ENCODE data around the gene NEU4.

DNA sequence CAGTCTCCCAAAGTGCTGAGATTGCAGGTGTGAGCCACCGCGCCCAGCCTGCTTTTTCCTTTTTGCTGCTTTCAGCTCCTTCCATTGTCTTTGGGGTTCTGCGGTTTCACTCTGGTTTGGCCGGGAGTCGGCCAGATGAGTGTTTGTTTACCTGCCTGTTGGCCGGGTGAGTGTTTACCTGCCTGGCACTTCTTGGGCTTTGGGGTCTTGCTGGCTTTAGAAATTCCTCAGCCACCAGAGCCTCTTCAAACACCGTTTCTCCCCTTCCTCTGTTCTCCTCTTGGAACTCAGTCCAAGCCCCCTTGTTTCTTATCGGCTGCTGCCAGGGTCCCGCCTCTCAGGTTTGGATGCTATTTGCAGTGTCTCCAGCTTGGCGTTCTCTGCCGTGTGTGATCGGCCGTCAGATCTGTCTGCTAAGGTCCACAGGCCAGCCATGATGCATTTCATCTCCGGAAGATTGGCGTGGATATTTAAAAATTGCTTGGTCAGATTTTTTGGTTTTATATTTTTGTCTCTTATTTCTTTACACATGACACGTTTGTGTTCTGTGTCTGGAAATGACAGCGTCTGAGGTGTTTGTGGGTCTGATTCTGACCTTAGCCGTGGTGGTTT, 46.6 kb upstream of the NEU4 start:
- TF ChIP-seq, protein P1, sequence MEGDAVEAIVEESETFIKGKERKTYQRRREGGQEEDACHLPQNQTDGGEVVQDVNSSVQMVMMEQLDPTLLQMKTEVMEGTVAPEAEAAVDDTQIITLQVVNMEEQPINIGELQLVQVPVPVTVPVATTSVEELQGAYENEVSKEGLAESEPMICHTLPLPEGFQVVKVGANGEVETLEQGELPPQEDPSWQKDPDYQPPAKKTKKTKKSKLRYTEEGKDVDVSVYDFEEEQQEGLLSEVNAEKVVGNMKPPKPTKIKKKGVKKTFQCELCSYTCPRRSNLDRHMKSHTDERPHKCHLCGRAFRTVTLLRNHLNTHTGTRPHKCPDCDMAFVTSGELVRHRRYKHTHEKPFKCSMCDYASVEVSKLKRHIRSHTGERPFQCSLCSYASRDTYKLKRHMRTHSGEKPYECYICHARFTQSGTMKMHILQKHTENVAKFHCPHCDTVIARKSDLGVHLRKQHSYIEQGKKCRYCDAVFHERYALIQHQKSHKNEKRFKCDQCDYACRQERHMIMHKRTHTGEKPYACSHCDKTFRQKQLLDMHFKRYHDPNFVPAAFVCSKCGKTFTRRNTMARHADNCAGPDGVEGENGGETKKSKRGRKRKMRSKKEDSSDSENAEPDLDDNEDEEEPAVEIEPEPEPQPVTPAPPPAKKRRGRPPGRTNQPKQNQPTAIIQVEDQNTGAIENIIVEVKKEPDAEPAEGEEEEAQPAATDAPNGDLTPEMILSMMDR (IDR thresholded peaks at IDR 0.05 in 4 of 5, conservative IDR thresholded peaks at IDR 0.05 in 1 of 5) = no peak
- TF ChIP-seq POLR2A (IDR thresholded peaks at IDR 0.05) = no peak

Measured in gastrocnemius medialis (tissue), 4 donors.